Neural progenitor cell (in vitro differentiated cells): ENCODE data around the gene MACROD1. TPM values are rescaled to one million over a fixed set of nuclear protein-coding genes. Genes with fewer than 3 reads are reported as not detected.
"Not testable (repeated sequence)": the region's sequence is repeated elsewhere in the genome, so short reads cannot be mapped to it uniquely, and the experiment has no call there.

Experiments
- DNase-seq: peaks from one replicate; pipeline ENCODE4 v3.0.0-alpha.2; 2016; ENCODE audit warnings: low spot score
- H2AFZ ChIP-seq: fragments of 200-600 bp; sonication (generic); replicated peaks from 2 replicates; pipeline ENCODE4 v1.6.1; 2016; ENCODE audit warnings: antibody characterized with exemption
- H3F3A ChIP-seq: fragments of 200-600 bp; sonication (generic); 2 replicates; pipeline ENCODE4 v1.6.1; 2016; ENCODE audit warnings: antibody characterized with exemption, low read depth
- H3K27ac ChIP-seq: fragments of 200-600 bp; sonication (generic); 2 replicates; pipeline ENCODE4 v1.5.1; 2016; ENCODE audit warnings: mild to moderate bottlenecking
- H3K27me3 ChIP-seq: fragments of 200-600 bp; sonication (generic); 2 replicates; pipeline ENCODE4 v1.6.1; 2016; ENCODE audit warnings: mild to moderate bottlenecking, moderate library complexity
- H3K36me3 ChIP-seq: fragments of 200-600 bp; sonication (generic); 2 replicates; pipeline ENCODE4 v1.5.1; 2016
- H3K4me1 ChIP-seq: fragments of 200-600 bp; sonication (generic); 2 replicates; pipeline ENCODE4 v1.6.1; 2016; ENCODE audit warnings: mixed run types
- H3K4me2 ChIP-seq: fragments of 200-600 bp; sonication (generic); 2 replicates; pipeline ENCODE4 v1.6.1; 2016
- H3K4me3 ChIP-seq: fragments of 200-600 bp; sonication (generic); 2 replicates; pipeline ENCODE4 v1.5.1; 2016
- H3K79me2 ChIP-seq: fragments of 200-600 bp; sonication (generic); 2 replicates; pipeline ENCODE4 v1.6.1; 2016; ENCODE audit warnings: low read depth
- H3K9ac ChIP-seq: fragments of 200-600 bp; sonication (generic); 2 replicates; pipeline ENCODE4 v1.6.1; 2016
- H3K9me3 ChIP-seq: fragments of 200-600 bp; sonication (generic); 2 replicates; pipeline ENCODE4 v1.5.1; 2016; ENCODE audit warnings: low read depth
- H4K20me1 ChIP-seq: fragments of 200-600 bp; sonication (generic); 2 replicates; pipeline ENCODE4 v1.6.1; 2016; ENCODE audit warnings: low read depth
- H3K27ac Mint-ChIP-seq: 3 replicates; pipeline ENCODE4 v1.8.0; 2021; ENCODE audit warnings: mixed read lengths
- H3K27me3 Mint-ChIP-seq: 2 replicates; pipeline ENCODE4 v1.8.0; 2022; ENCODE audit warnings: low read depth, mild to moderate bottlenecking, inconsistent platforms, moderate library complexity, mixed read lengths; ENCODE audit not compliant: insufficient read depth
- H3K36me3 Mint-ChIP-seq: 3 replicates; pipeline ENCODE4 v1.8.0; 2021; ENCODE audit warnings: mixed read lengths
- H3K4me1 Mint-ChIP-seq: 3 replicates; pipeline ENCODE4 v1.8.0; 2021; ENCODE audit warnings: mixed read lengths
- H3K4me3 Mint-ChIP-seq: 3 replicates; pipeline ENCODE4 v1.8.0; 2021; ENCODE audit warnings: mild to moderate bottlenecking, moderate library complexity, mixed read lengths
- H3K9me3 Mint-ChIP-seq: 3 replicates; pipeline ENCODE4 v1.8.0; 2020; ENCODE audit warnings: mixed read lengths
- CTCF ChIP-seq: fragments of 200-600 bp; sonication (generic); IDR thresholded peaks from 2 replicates; pipeline ENCODE4 v1.5.1; 2017; ENCODE audit warnings: antibody characterized with exemption, mild to moderate bottlenecking
- EZH2 ChIP-seq: fragments of 200-600 bp; sonication (generic); IDR thresholded peaks from 2 replicates; pipeline ENCODE4 v1.6.1; 2017; ENCODE audit warnings: antibody characterized with exemption, mild to moderate bottlenecking, moderate library complexity
- EZH2phosphoT487 ChIP-seq: fragments of 200-600 bp; sonication (generic); IDR thresholded peaks from 2 replicates; pipeline ENCODE4 v1.6.1; 2017; ENCODE audit warnings: antibody characterized with exemption
- total RNA-seq: library from RNA; depleted of rRNA; stranded (reverse); fragments of >200 nt; gene quantifications from 2 replicates; pipeline ENCODE4 v1.2.3, GENCODE V29; 2015; ENCODE audit warnings: low replicate concordance

Gene MACROD1
- total RNA-seq, 1 donor from 2014 or later = 11.9 TPM

GRCh38 chr11:63970902-63971301 lies 195.0 kb downstream of the MACROD1 start:
- H3K4me2 ChIP-seq = no peak overlapping the region
- H3K9ac ChIP-seq = no peak overlapping the region
- H3K36me3 Mint-ChIP-seq = no peaks in the 10 kb centered on the region
- peaks cover 2% of the 10 kb centered on the region for H3K9me3 Mint-ChIP-seq
- no peak overlapping the region for H3K4me3 ChIP-seq
- H3K9me3 ChIP-seq = no peaks in the 10 kb centered on the region
- peaks cover 13% of the 10 kb centered on the region for H3K79me2 ChIP-seq
- TF ChIP-seq CTCF (no peak), EZH2 (no peak), EZH2phosphoT487 (no peak)
- peaks cover 16% of the 10 kb centered on the region for H3K4me1 Mint-ChIP-seq
- DNase-seq = no peak
- H3K27me3 ChIP-seq = peaks cover 14% of the 10 kb centered on the region
- no peak overlapping the region for H3K27ac ChIP-seq
- peaks cover 8% of the 10 kb centered on the region for H4K20me1 ChIP-seq
- H3K36me3 ChIP-seq = no peaks in the 10 kb centered on the region
- H3K4me1 ChIP-seq = peaks cover 8% of the 10 kb centered on the region
- H3F3A ChIP-seq = peaks cover 23% of the 10 kb centered on the region
- H2AFZ ChIP-seq = no peak overlapping the region
- no peak overlapping the region for H3K4me3 Mint-ChIP-seq
- peaks cover 5% of the 10 kb centered on the region for H3K27me3 Mint-ChIP-seq
- no peak overlapping the region for H3K27ac Mint-ChIP-seq

- H3K36me3 ChIP-seq = no peaks in the 10 kb centered on the region
- Mint-ChIP-seq H3K4me1 (peaks cover 10% of the 10 kb centered on the region), H3K9me3 (peaks cover 2% of the 10 kb centered on the region), H3K27me3 (peaks cover 4% of the 10 kb centered on the region), H3K4me3 (no peak overlapping the region), H3K36me3 (no peaks in the 10 kb centered on the region), H3K27ac (peak overlapping the region; percentile 65)
- H3F3A ChIP-seq = peaks cover 8% of the 10 kb centered on the region
- no peak overlapping the region for H2AFZ ChIP-seq
- H4K20me1 ChIP-seq = no peaks in the 10 kb centered on the region
- H3K79me2 ChIP-seq = no peaks in the 10 kb centered on the region
- H3K9ac ChIP-seq = no peak overlapping the region
- no peaks in the 10 kb centered on the region for H3K4me1 ChIP-seq
- no peak overlapping the region for H3K27ac ChIP-seq
- H3K4me2 ChIP-seq = no peak overlapping the region
- no peaks in the 10 kb centered on the region for H3K9me3 ChIP-seq
- no peak for DNase-seq
- peaks cover 14% of the 10 kb centered on the region for H3K27me3 ChIP-seq
- no peak for TF ChIP-seq EZH2phosphoT487
- no peak for TF ChIP-seq EZH2
- TF ChIP-seq CTCF = no peak
- H3K4me3 ChIP-seq = no peak overlapping the region
Observed at GRCh38 chr11:63969461-63969860, 196.5 kb downstream of the MACROD1 start.

GRCh38 chr11:63966444-63966843 lies 199.5 kb downstream of the MACROD1 start:
- no peak for DNase-seq
- H3K36me3 Mint-ChIP-seq = no peaks in the 10 kb centered on the region
- no peaks in the 10 kb centered on the region for H3F3A ChIP-seq
- no peaks in the 10 kb centered on the region for H3K27me3 Mint-ChIP-seq
- peaks cover 12% of the 10 kb centered on the region for H3K27me3 ChIP-seq
- no peaks in the 10 kb centered on the region for H3K79me2 ChIP-seq
- H3K9me3 Mint-ChIP-seq = no peaks in the 10 kb centered on the region
- H3K4me3 ChIP-seq = no peak overlapping the region
- H3K9ac ChIP-seq = no peak overlapping the region
- no peaks in the 10 kb centered on the region for H3K36me3 ChIP-seq
- H3K27ac Mint-ChIP-seq = no peak overlapping the region
- TF ChIP-seq EZH2 (no peak), EZH2phosphoT487 (no peak), CTCF (no peak)
- H3K4me2 ChIP-seq = no peak overlapping the region
- peaks cover under 1% of the 10 kb centered on the region for H4K20me1 ChIP-seq
- H3K4me1 Mint-ChIP-seq = peaks cover 5% of the 10 kb centered on the region
- H3K4me1 ChIP-seq = peaks cover 5% of the 10 kb centered on the region
- no peak overlapping the region for H3K4me3 Mint-ChIP-seq
- no peak overlapping the region for H2AFZ ChIP-seq
- no peaks in the 10 kb centered on the region for H3K9me3 ChIP-seq
- H3K27ac ChIP-seq = no peak overlapping the region

GRCh38 chr11:63963895-63964294 lies 202.0 kb downstream of the MACROD1 start:
- not testable (repeated sequence) for H3K4me3 Mint-ChIP-seq, H3K9me3 ChIP-seq, DNase-seq, H3K27me3 ChIP-seq, H3K27me3 Mint-ChIP-seq, H2AFZ ChIP-seq, H3F3A ChIP-seq, H3K27ac Mint-ChIP-seq, H3K4me1 ChIP-seq, H3K36me3 Mint-ChIP-seq, H3K27ac ChIP-seq, H3K9ac ChIP-seq, H4K20me1 ChIP-seq, H3K4me3 ChIP-seq, H3K79me2 ChIP-seq, H3K4me2 ChIP-seq, H3K36me3 ChIP-seq, H3K4me1 Mint-ChIP-seq, H3K9me3 Mint-ChIP-seq
